Sigmoid colon (tissue), 4 donors: ENCODE results near the gene USP12.

ENCODE experiments used
- EP300 ChIP-seq, 4 donors: sonication (generic); formaldehyde crosslinking; IDR thresholded peaks; one replicate each; pipeline ENCODE4 v1.6.1; 2017; ENCODE audit warnings: antibody characterized with exemption in 4 of 4
- POLR2A ChIP-seq, 2 donors: fragments of 450-650 bp; IDR thresholded peaks; one replicate each; pipeline ENCODE4 v1.6.1; 2016; ENCODE audit warnings: antibody characterized with exemption in 2 of 2, mild to moderate bottlenecking in 2 of 2, moderate library complexity in 2 of 2
- TF ChIP-seq, protein P1 (sequence below), 4 experiments: fragments of 450-650 bp in 3 of 4; fragments of 200-600 bp in 1 of 4; IDR thresholded peaks; one replicate each; pipeline ENCODE4 v1.5.1; 2016 to 2019; ENCODE audit warnings: antibody characterized with exemption in 4 of 4, mild to moderate bottlenecking in 3 of 4, moderate library complexity in 2 of 4

DNA sequence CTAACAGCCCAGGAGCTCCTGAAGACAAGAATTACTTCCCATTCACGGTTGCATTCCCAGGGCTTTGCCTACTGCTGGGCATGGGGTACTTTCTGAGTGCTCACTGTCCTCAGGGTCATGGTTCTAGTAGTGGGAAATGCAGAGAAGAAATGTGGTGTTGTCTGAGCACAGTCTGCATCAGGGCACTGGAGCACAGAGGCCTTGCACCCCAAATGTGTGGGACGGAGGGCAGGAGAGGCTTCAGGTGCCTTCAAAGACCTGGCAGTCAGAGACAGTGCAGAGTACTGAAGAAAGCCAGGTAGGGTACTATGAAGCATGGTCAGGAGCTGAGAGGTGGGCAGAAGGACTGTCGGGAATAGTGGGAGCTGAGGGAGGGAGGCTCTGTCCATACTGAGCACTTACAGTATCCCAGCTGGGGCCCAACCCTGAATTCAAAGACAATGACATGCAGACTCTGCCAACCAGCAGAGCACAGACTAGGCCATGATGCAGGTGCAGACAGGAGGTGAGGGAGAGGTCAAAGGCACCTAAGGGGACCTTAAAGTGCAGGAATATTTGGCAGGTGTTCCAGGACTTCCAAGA is 144.4 kb downstream of the USP12 start:
- TF ChIP-seq EP300 (IDR thresholded peaks at IDR 0.05): no peak
- no peak for TF ChIP-seq POLR2A (IDR thresholded peaks at IDR 0.05)
- TF ChIP-seq, protein P1, sequence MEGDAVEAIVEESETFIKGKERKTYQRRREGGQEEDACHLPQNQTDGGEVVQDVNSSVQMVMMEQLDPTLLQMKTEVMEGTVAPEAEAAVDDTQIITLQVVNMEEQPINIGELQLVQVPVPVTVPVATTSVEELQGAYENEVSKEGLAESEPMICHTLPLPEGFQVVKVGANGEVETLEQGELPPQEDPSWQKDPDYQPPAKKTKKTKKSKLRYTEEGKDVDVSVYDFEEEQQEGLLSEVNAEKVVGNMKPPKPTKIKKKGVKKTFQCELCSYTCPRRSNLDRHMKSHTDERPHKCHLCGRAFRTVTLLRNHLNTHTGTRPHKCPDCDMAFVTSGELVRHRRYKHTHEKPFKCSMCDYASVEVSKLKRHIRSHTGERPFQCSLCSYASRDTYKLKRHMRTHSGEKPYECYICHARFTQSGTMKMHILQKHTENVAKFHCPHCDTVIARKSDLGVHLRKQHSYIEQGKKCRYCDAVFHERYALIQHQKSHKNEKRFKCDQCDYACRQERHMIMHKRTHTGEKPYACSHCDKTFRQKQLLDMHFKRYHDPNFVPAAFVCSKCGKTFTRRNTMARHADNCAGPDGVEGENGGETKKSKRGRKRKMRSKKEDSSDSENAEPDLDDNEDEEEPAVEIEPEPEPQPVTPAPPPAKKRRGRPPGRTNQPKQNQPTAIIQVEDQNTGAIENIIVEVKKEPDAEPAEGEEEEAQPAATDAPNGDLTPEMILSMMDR (IDR thresholded peaks at IDR 0.05): no peak
